ENCODE measurements around the gene ORM1. TPM values are rescaled to one million over a fixed set of nuclear protein-coding genes. Genes with fewer than 3 reads are reported as not detected.

The ORM1 gene
- total and polyA plus RNA-seq, 2 of the 8 experiments (the other 6 are each of a cell fraction or from before 2014, with no cell fraction given) = 0.32 TPM; not detected in 1

GRCh38 chr9:114282926-114283325 is 40.0 kb upstream of the ORM1 start:
- Histone ChIP-seq H2BK120ac (replicated peaks; ENCODE audit: low read depth, low read length) (no peak overlapping the region), H2BK12ac (ENCODE audit: low read depth, low read length) (no peak overlapping the region)
- WGBS, 2 experiments (ENCODE audit: extremely low coverage in 1 of 2, insufficient coverage in 1 of 2, insufficient read length in 1 of 2, insufficient replicate concordance in 2 of 2, low coverage in 1 of 2, low lambda C conversion rate in 2 of 2, missing lambda C conversion rate in 1 of 2) = 94% methylated on average over 5 of the region's 5 CpGs; no CpG with 5 or more reads in 1 of the 2 experiments

More at GRCh38 chr9:114282926-114283325, 40.0 kb upstream of the ORM1 start:
- no peak overlapping the region; the same call in 1 of the 2 replicates for H4K8ac ChIP-seq (ENCODE audit: extremely low read depth, insufficient read depth, low read length)
- peaks cover 0 to 4% (median 0%) of the 10 kb centered on the region in 4 experiments; a peak in 1 of 8 replicates for H3K36me3 ChIP-seq (ENCODE audit: control insufficient read depth in 2 of 4, insufficient read depth in 4 of 4, low read length in 3 of 4)
- H3K27me3 ChIP-seq (replicated peaks in 1 of 4; ENCODE audit: control insufficient read depth in 3 of 4, extremely low read depth in 1 of 4, insufficient read depth in 3 of 4, low read length in 3 of 4) = no peaks in the 10 kb centered on the region
- TF ChIP-seq, protein P1, sequence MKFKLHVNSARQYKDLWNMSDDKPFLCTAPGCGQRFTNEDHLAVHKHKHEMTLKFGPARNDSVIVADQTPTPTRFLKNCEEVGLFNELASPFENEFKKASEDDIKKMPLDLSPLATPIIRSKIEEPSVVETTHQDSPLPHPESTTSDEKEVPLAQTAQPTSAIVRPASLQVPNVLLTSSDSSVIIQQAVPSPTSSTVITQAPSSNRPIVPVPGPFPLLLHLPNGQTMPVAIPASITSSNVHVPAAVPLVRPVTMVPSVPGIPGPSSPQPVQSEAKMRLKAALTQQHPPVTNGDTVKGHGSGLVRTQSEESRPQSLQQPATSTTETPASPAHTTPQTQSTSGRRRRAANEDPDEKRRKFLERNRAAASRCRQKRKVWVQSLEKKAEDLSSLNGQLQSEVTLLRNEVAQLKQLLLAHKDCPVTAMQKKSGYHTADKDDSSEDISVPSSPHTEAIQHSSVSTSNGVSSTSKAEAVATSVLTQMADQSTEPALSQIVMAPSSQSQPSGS (IDR thresholded peaks at IDR 0.05; ENCODE audit: low read length) = no peak
- TF ChIP-seq KDM1A (IDR thresholded peaks at IDR 0.05; ENCODE audit: borderline replicate concordance, low read length) (no peak), SUZ12 (IDR thresholded peaks at IDR 0.05; ENCODE audit: low read length) (no peak), CTBP2 (IDR thresholded peaks at IDR 0.05; ENCODE audit: borderline replicate concordance, insufficient read depth, insufficient read length, low read length) (no peak), CREB1 (IDR thresholded peaks at IDR 0.05) (no peak), SIX5 (IDR thresholded peaks at IDR 0.05; ENCODE audit: low read depth, low read length) (no peak), ZNF274 (IDR thresholded peaks at IDR 0.05; ENCODE audit: borderline replicate concordance, extremely low read depth, low read length) (no peak), EZH2 (IDR thresholded peaks at IDR 0.05; ENCODE audit: low read depth, low read length, severe bottlenecking) (no peak)
- TF ChIP-seq, protein P2, sequence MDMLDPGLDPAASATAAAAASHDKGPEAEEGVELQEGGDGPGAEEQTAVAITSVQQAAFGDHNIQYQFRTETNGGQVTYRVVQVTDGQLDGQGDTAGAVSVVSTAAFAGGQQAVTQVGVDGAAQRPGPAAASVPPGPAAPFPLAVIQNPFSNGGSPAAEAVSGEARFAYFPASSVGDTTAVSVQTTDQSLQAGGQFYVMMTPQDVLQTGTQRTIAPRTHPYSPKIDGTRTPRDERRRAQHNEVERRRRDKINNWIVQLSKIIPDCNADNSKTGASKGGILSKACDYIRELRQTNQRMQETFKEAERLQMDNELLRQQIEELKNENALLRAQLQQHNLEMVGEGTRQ (IDR thresholded peaks at IDR 0.05; ENCODE audit: low read length) = no peak
- H3K23me2 ChIP-seq (ENCODE audit: low read depth, low read length) = peaks cover 6% of the 10 kb centered on the region; the same call in 1 of the 2 replicates
- H2AFZ ChIP-seq (ENCODE audit: low read length) = no peak overlapping the region
- DNase-seq (ENCODE audit: low read depth in 1 of 2, low spot score in 2 of 2) = no peak
- H3K9me3 ChIP-seq (ENCODE audit: insufficient read depth in 2 of 2, low read depth in 1 of 2, low read length in 1 of 2) = no peaks in the 10 kb centered on the region
- no peak overlapping the region for H3K9ac ChIP-seq (replicated peaks in 1 of 4; ENCODE audit: extremely low read depth in 1 of 4, low read depth in 3 of 4, low read length in 3 of 4)
- H3K4me2 ChIP-seq (ENCODE audit: insufficient read depth in 1 of 2, low read depth in 2 of 2, low read length in 2 of 2) = no peak overlapping the region
- ChIA-PET POLR2A (ENCODE audit: partially characterized antibody) (no interaction called here), CTCF (ENCODE audit: partially characterized antibody) (interaction anchor here (0.9 to 1.6 kb wide), 2 partner anchors 127 to 175 kb away, joined by 3 to 8 read pairs; partner anchors contain the start of gene COL27A1)
- FAIRE-seq = no peak
- no peak overlapping the region for H3K27ac ChIP-seq (ENCODE audit: low read depth, low read length)
- no peak overlapping the region for H4K91ac ChIP-seq (replicated peaks; ENCODE audit: insufficient read length, low read length)
- H3K79me1 ChIP-seq (ENCODE audit: low read depth, low read length) = no peaks in the 10 kb centered on the region
- no peaks in the 10 kb centered on the region for H3K79me2 ChIP-seq (ENCODE audit: control insufficient read depth in 1 of 2, insufficient read depth in 2 of 2, low read length in 2 of 2)
- H3K18ac ChIP-seq (ENCODE audit: extremely low read depth, low read length) = no peak overlapping the region
- no peak overlapping the region for H2BK5ac ChIP-seq (ENCODE audit: low read depth, low read length)
- no peak overlapping the region for H3K23ac ChIP-seq (ENCODE audit: insufficient read length)
- H4K20me1 ChIP-seq (replicated peaks in 1 of 2; ENCODE audit: control insufficient read depth in 1 of 2, insufficient read depth in 2 of 2, low read length in 2 of 2) = peaks cover 1 to 6% of the 10 kb centered on the region in 2 experiments
- H3K14ac ChIP-seq (ENCODE audit: insufficient read length) = no peak overlapping the region
- no peak overlapping the region for H3K56ac ChIP-seq (replicated peaks; ENCODE audit: insufficient read length, low read depth, low read length)
- no peak overlapping the region for H3K4ac ChIP-seq (replicated peaks; ENCODE audit: insufficient read length, low read depth, low read length)
- H2BK20ac ChIP-seq (ENCODE audit: low read length) = no peak overlapping the region
- no peak overlapping the region for H2AK5ac ChIP-seq (ENCODE audit: low read depth, low read length)
- H4K5ac ChIP-seq (ENCODE audit: insufficient read length, low read depth, low read length) = no peak overlapping the region
- peaks cover 0 to 15% (median 2%) of the 10 kb centered on the region in 4 experiments; a peak in 4 of 7 replicates for H3K4me1 ChIP-seq (replicated peaks in 1 of 4; ENCODE audit: control insufficient read depth in 3 of 4, insufficient read depth in 4 of 4, low read length in 3 of 4)
- no peak overlapping the region for H3K4me3 ChIP-seq (ENCODE audit: extremely low read depth in 1 of 4, insufficient read depth in 2 of 4, low read depth in 3 of 4, low read length in 4 of 4)
- H2BK15ac ChIP-seq (ENCODE audit: low read length) = no peak overlapping the region

Measured in H1 (cell line).